Mucosa of rectum (tissue), 2 donors: Measurements from ENCODE around the gene FAS.

Experiments used
- H3K27ac ChIP-seq, 2 donors: one replicate each; pipeline ENCODE4 v1.7.0; 2013; ENCODE audit warnings: inconsistent platforms in 2 of 2, low read depth in 2 of 2, low read length in 2 of 2
- H3K27me3 ChIP-seq, 2 donors: one replicate each; pipeline ENCODE4 v1.7.0; 2013; ENCODE audit warnings: low read length in 2 of 2; ENCODE audit not compliant: control insufficient read depth in 2 of 2, insufficient read depth in 2 of 2
- H3K36me3 ChIP-seq, 2 donors: one replicate each; pipeline ENCODE4 v1.7.0; 2013; ENCODE audit warnings: low read length in 2 of 2; ENCODE audit not compliant: control insufficient read depth in 2 of 2, insufficient read depth in 2 of 2
- H3K4me1 ChIP-seq, 2 donors: one replicate each; pipeline ENCODE4 v1.7.0; 2013; ENCODE audit warnings: low read length in 2 of 2, mild to moderate bottlenecking in 1 of 2; ENCODE audit not compliant: control insufficient read depth in 2 of 2, insufficient read depth in 2 of 2
- H3K4me3 ChIP-seq, 2 donors: one replicate each; pipeline ENCODE4 v1.7.0; 2013; ENCODE audit warnings: low read length in 2 of 2
- H3K9ac ChIP-seq, 2 donors: one replicate each; pipeline ENCODE4 v1.7.0; 2013; ENCODE audit warnings: low read length in 2 of 2, low read depth in 1 of 2, mild to moderate bottlenecking in 1 of 2
- H3K9me3 ChIP-seq, 2 donors: one replicate each; pipeline ENCODE4 v1.7.0; 2013; ENCODE audit warnings: low read length in 2 of 2; ENCODE audit not compliant: control insufficient read depth in 2 of 2
- donor health status: healthy.
- donor health status: Normal muscosa, but diverticular disease.

Gene FAS

GRCh38 chr10:88980800-88981199, 9.8 kb upstream of the FAS start:
- H3K36me3 ChIP-seq = no peaks in the 10 kb centered on the region
- no peak overlapping the region for H3K9ac ChIP-seq
- H3K9me3 ChIP-seq = no peaks in the 10 kb centered on the region
- H3K27ac ChIP-seq = peak overlapping the region; percentile 56 to 71
- H3K27me3 ChIP-seq = no peaks in the 10 kb centered on the region
- H3K4me3 ChIP-seq = no peak overlapping the region
- peaks cover 3 to 33% of the 10 kb centered on the region in 2 donors for H3K4me1 ChIP-seq

DNA sequence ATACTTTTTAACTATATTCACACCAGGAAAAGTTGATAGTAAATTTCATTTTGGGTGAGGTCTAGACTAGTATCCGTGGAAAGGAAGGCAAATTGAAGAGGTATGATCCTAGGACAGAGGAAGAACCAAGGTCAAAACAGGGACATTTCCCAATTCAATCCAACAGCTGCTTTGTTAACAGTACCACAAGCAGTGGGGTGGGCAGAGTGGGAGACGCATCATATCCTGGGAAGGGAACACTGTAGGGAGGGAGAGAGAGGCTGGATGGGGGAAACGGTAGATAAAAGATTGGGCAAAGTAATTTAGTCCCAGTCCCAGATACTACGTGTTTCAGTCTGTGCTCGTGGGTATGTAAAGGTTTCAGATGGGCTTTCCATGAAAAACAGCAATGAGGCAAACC, 9.2 kb upstream of the FAS start:
- Histone ChIP-seq H3K27ac (peak overlapping the region; percentile 2 to 71), H3K4me1 (peaks cover 3 to 33% of the 10 kb centered on the region in 2 donors)

DNA sequence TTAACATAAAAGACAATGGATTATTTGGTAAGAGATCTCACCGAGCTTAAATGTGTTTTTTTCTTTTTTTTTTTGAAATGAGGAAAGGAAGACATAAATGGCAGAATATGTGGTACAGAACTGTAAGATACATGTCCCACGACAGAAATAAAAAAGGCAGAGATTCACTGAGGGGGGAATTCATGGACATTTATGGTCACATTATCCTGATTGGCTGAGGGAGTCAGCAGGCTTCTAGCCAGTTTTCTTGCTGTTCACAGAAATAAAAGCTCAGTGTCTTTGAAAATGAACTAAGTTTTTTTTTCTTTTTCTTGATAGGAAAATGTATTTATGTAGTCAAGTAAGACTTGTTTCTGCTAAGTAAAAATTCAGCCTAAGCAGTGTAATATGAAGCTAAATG, 8.2 kb upstream of the FAS start:
- H3K36me3 ChIP-seq = no peaks in the 10 kb centered on the region
- no peak overlapping the region for H3K4me3 ChIP-seq
- H3K27ac ChIP-seq = peak overlapping the region; percentile 28 to 71
- H3K9me3 ChIP-seq = no peaks in the 10 kb centered on the region
- peak overlapping the region in 1 of 2 donors; percentile 19 for H3K9ac ChIP-seq
- H3K4me1 ChIP-seq = peaks cover 3 to 33% of the 10 kb centered on the region in 2 donors
- H3K27me3 ChIP-seq = no peaks in the 10 kb centered on the region

More for the DNA sequence above, 9.2 kb upstream of the FAS start:
- Histone ChIP-seq H3K4me3 (no peak overlapping the region), H3K27me3 (no peaks in the 10 kb centered on the region), H3K36me3 (no peaks in the 10 kb centered on the region), H3K9me3 (no peaks in the 10 kb centered on the region), H3K9ac (no peak overlapping the region)

- no peaks in the 10 kb centered on the region for H3K9me3 ChIP-seq
- H3K27ac ChIP-seq = peak overlapping the region in 1 of 2 donors; percentile 54
- H3K4me3 ChIP-seq = no peak overlapping the region
- no peaks in the 10 kb centered on the region for H3K36me3 ChIP-seq
- H3K9ac ChIP-seq = peak overlapping the region in 1 of 2 donors; percentile 3
- H3K27me3 ChIP-seq = no peaks in the 10 kb centered on the region
- H3K4me1 ChIP-seq = peaks cover 3 to 35% of the 10 kb centered on the region in 2 donors
These were observed 7.4 kb upstream of the FAS start for GRCh38 chr10:88983206-88983605.

DNA sequence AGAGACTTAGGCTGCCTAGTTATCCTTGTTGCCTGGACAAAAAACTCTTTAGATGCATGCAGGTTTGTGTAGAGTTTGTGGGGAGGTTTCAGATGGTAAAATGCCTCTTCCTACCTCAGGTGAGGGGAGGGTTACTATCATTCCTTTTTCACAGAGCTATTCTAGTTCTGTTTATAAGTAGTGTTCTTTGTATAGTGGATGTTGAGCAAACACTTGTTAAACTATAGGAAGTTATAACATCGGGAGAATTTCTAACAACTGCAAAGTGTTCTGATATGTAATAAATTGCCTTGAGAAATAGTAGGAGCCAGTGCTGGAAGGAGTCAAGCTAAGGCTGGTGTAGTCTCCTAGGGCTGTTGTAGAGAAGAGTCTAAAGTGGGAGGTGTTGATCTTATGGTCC, 6.7 kb upstream of the FAS start:
- Histone ChIP-seq H3K27ac (peak overlapping the region in 1 of 2 donors; percentile 32), H3K36me3 (no peaks in the 10 kb centered on the region), H3K9ac (no peak overlapping the region), H3K27me3 (no peaks in the 10 kb centered on the region), H3K4me1 (peaks cover 3 to 35% of the 10 kb centered on the region in 2 donors), H3K9me3 (no peaks in the 10 kb centered on the region), H3K4me3 (no peak overlapping the region)

DNA sequence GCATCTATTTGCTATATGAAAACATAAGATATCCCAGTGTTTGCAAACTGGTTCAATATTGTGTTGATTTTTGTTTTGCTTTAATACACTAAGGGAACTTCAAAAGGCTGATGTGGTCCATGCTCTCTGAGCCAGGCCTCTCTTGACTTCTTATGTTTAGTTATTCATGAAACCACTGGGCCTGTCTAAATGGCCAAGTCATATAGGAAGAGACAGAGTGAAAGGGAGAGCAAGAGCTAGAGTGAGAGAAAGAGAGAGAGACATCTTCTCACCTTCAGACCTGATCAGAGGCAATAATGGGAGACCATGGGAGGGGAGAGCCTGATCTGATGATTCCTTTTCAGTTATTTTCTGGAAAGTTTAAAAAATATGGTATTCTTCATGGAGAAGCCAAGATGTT, 6.1 kb upstream of the FAS start:
- Histone ChIP-seq H3K9ac (no peak overlapping the region), H3K36me3 (no peaks in the 10 kb centered on the region), H3K4me1 (peaks cover 5 to 37% of the 10 kb centered on the region in 2 donors), H3K9me3 (no peaks in the 10 kb centered on the region), H3K4me3 (no peak overlapping the region), H3K27ac (peak overlapping the region in 1 of 2 donors; percentile 32), H3K27me3 (no peaks in the 10 kb centered on the region)

DNA sequence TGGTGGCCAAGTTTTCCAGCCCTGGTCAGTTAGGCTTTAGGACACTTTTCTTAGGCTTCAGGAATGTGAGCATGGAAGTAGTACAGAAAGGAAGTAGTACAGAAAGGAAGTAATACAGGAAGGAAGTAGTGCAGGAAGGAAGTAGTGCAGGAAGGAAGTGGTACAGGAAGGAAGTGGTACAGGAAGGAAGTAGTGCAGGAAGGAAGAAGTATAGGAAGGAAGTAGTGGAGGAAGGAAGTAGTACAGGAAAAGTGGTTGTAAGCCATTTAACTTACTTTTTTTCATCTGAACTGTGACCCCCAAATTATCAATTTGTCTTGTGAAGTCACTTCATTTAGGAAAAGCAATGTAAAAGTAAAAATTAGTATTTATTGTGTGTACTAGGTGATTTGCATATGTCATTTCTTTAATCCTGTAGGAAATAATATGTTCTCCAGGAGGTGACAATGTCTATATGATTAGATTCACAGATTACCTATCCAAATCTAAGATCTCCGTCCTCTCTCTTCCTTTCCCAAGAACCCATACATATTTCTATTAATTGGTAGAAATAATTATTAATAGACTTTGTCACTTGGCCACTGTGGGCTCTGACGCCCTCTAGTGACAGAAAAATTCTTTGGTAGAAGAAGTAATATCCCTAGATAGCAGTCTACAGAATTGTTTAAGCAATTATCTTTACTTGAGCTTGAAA, 3.9 kb upstream of the FAS start:
- Histone ChIP-seq H3K4me1 (peaks cover 11 to 41% of the 10 kb centered on the region in 2 donors), H3K4me3 (no peak overlapping the region), H3K27ac (no peak overlapping the region), H3K27me3 (no peaks in the 10 kb centered on the region), H3K9ac (no peak overlapping the region), H3K36me3 (no peaks in the 10 kb centered on the region), H3K9me3 (no peaks in the 10 kb centered on the region)

DNA sequence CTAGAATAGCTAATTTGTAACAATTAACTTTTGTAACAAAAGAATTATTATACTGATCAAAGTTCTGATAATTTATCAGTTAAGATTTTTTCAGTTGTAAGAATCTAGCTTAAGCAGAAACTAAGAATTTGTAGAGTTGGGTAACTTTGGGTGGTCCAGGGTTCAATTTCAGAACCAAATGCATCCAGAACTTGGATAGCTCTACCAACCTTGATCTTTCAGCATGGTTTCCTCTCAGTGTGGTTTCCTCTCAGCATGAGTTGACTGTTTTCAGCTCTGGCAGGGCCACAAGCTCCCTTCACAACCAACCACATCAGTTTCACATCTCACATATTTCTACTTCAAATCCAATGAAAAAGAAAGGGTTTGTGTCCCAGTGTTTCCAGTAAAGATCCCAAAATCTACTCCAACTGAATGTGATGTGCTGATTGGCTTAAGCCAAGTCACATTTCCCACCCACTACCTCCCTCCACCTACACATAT, 3.3 kb upstream of the FAS start:
- H3K27ac ChIP-seq = no peak overlapping the region
- H3K9me3 ChIP-seq = no peaks in the 10 kb centered on the region
- no peaks in the 10 kb centered on the region for H3K36me3 ChIP-seq
- H3K27me3 ChIP-seq = no peaks in the 10 kb centered on the region
- H3K4me3 ChIP-seq = no peak overlapping the region
- no peak overlapping the region for H3K9ac ChIP-seq
- H3K4me1 ChIP-seq = peaks cover 13 to 36% of the 10 kb centered on the region in 2 donors

DNA sequence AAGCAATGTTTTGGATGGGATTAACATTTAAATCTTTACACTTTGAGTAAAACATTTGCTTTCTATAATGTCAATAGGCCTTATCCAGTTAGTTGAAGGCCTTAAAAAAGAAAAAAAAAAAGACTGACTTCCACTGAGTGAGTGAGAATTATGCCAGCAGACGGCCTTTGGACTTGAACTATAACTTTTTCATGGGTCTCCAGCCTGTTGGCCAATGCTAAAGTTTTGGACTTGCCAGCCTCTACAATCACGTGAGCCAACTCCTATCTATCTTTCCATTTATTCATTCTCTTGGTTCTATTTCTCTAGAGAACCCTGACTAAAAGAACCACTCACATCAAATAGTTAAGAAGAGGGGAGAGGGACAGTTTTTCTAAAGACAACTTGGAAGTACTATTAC, 2.8 kb upstream of the FAS start:
- no peaks in the 10 kb centered on the region for H3K27me3 ChIP-seq
- peaks cover 15 to 34% of the 10 kb centered on the region in 2 donors for H3K4me1 ChIP-seq
- no peak overlapping the region for H3K27ac ChIP-seq
- no peaks in the 10 kb centered on the region for H3K36me3 ChIP-seq
- no peak overlapping the region for H3K4me3 ChIP-seq
- no peaks in the 10 kb centered on the region for H3K9me3 ChIP-seq
- H3K9ac ChIP-seq = no peak overlapping the region

DNA sequence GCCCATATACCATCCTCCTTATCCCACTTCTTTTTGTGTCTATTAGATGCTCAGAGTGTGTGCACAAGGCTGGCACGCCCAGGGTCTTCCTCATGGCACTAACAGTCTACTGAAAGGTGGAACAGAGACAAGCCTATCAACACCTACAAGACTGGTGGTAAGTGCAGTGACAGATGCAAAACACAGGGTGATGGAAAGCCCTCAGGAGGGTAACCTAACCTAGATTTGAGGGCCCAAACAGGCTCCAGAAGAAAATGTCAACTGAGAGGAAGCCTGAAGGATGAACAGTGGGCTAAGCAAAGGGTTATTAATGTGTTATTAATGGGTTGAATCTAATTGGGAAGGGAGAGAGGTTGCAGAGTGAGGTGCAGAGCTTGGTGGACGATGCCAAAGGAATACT, 1.2 kb upstream of the FAS start:
- Histone ChIP-seq H3K36me3 (no peaks in the 10 kb centered on the region), H3K9ac (peak overlapping the region in 1 of 2 donors; percentile 93), H3K27me3 (no peaks in the 10 kb centered on the region), H3K4me3 (peak overlapping the region; percentile 78 to 98), H3K27ac (peak overlapping the region; percentile 95 to 97), H3K9me3 (no peaks in the 10 kb centered on the region), H3K4me1 (peaks cover 14 to 33% of the 10 kb centered on the region in 2 donors)
